ENCODE measurements around the gene ENDOG.

GRCh38 chr9:128785427-128785826 is 32.9 kb upstream of the ENDOG start:
- TF ChIP-seq CTCF (conservative IDR thresholded peaks at IDR 0.05 in 1 of 2, IDR thresholded peaks at IDR 0.05 in 1 of 2; ENCODE audit: low read depth in 1 of 2, low read length in 2 of 2) (no peak), EZH2 (IDR thresholded peaks at IDR 0.05; ENCODE audit: low read length, missing control alignments) (no peak)
